Nucleus accumbens (tissue), 56 donors: ENCODE results near the gene MSANTD1.
"Not testable (repeated sequence)": the region's sequence is repeated elsewhere in the genome, so short reads cannot be mapped to it uniquely, and the experiment has no call there.

Experiments
- DNase-seq, 56 donors: peaks; one replicate each; lab custom pipeline; 2025; lab: John Stamatoyannopoulos, UW

Gene MSANTD1

GRCh38 chr4:3299976-3300671 lies 51.2 kb downstream of the MSANTD1 start:
- DNase-seq, result peak in 1 of 56 donors; percentile 37

- not testable (repeated sequence) for DNase-seq
These were observed 51.9 kb downstream of the MSANTD1 start for GRCh38 chr4:3300882-3301281.

- DNase-seq, result no peak
These were observed 52.7 kb downstream of the MSANTD1 start for GRCh38 chr4:3301450-3302172.

- DNase-seq, result no peak
These were observed 53.3 kb downstream of the MSANTD1 start for GRCh38 chr4:3302173-3302785.

- DNase-seq, result no peak
These were observed 54.0 kb downstream of the MSANTD1 start for GRCh38 chr4:3302786-3303564.

GRCh38 chr4:3303565-3303824 lies 54.5 kb downstream of the MSANTD1 start:
- DNase-seq, result no peak

GRCh38 chr4:3303923-3304710 lies 55.2 kb downstream of the MSANTD1 start:
- DNase-seq, result peak in 2 of 56 donors; percentile 27 to 56

- peak in 18 of 56 donors; percentile 17 to 65 (median 45) for DNase-seq
These were observed 56.1 kb downstream of the MSANTD1 start for GRCh38 chr4:3304831-3305609.

GRCh38 chr4:3305610-3306371 lies 56.8 kb downstream of the MSANTD1 start:
- peak in 29 of 56 donors; percentile 21 to 71 (median 38) for DNase-seq
